Hypothalamus (tissue), 51 donors: Measurements from ENCODE around the gene WDFY1.
"Not testable (repeated sequence)": the region's sequence is repeated elsewhere in the genome, so short reads cannot be mapped to it uniquely, and the experiment has no call there.

Experiments used
- DNase-seq, 51 donors: peaks; one replicate each; lab custom pipeline; 2025; lab: John Stamatoyannopoulos, UW

Gene WDFY1

GRCh38 chr2:223900531-223900930, 44.6 kb downstream of the WDFY1 start:
- DNase-seq: no peak

DNA sequence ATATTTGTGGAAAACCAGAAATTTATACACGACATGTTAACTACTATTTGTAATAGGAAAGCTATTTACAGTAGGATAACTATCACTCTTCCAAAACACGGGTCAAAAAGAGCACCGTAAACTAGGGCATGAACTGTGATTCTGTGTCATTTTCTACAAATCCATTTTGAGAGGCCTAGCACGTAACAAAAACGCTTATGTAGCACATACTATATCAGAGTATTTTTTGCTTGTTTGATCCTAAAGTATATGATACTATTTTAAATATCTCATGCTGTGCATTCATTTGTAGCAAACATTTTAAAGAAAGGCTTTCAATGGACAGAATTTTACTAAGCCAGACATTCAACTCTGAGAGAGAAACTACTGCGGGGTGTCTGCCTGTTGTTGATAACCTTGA, 45.1 kb downstream of the WDFY1 start:
- DNase-seq: no peak

GRCh38 chr2:223897669-223898330, 47.3 kb downstream of the WDFY1 start:
- DNase-seq: no peak

DNA sequence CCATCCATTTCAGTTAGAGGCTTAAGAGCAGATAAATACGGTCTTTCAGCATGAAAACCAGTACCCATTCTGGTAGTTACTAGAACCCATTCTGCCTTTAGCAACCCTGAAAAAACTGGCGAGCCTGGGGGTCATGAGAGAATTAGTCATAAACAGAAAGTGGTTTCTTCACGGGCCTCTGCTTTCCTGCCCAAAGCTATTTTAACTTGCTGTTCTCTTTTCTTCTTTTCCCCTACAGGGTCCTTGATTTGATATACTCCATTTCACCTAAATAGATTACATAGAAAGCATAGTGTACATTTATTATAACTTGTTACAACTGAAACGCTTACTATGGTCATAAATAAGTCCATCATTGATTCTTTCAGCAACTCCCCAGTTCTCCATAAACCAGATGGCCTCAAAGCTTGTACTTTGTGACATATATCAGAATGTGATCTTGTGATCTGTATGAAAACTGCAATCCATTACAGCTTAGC, 48.3 kb downstream of the WDFY1 start:
- DNase-seq: no peak

DNA sequence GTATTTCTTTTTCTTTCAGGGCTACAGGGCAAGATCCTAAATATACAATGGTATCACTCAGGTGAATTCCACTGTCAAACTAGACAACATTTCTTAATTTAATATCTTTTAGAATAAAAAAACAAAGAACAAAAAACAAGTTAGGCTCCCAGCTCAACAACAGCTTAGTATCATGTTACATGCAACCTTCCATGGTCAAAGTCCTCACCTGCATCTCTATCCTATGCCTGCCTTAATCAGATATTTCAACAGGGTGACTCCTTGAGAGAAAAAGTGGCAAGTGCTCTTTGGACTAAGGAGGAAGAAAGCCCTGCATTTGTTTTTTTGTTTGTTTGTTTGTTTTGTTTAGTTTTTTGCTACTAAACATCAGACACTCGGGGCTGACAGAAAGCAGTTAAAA, 50.2 kb downstream of the WDFY1 start:
- DNase-seq: no peak

- no peak for DNase-seq
Observed at GRCh38 chr2:223894009-223894408, 51.1 kb downstream of the WDFY1 start.

- DNase-seq: no peak
Observed at GRCh38 chr2:223890721-223891120, 54.4 kb downstream of the WDFY1 start.

DNA sequence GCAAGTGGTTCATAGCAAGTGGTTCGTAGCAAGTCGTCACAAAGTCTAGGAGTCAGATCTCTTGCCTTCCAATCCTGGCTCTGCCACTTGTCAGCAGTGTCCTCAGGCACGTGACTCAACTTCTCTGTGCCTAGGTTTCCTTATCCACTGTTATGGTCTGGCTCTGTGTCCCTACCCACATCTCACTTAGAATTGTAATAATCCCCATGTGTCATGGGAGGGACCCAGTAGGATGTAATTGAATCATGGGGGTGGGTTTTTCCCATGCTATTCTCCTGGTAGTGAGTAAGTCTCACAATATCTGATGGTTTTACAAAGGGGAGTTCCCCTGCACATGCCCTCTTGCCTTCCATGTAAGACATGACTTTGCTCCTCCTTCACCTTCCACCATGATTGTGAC, 55.9 kb downstream of the WDFY1 start:
- DNase-seq: no peak

- no peak for DNase-seq
Observed at GRCh38 chr2:223888251-223888650, 56.9 kb downstream of the WDFY1 start.

GRCh38 chr2:223887127-223887526, 58.0 kb downstream of the WDFY1 start:
- DNase-seq: no peak

GRCh38 chr2:223886726-223887125, 58.4 kb downstream of the WDFY1 start:
- no peak for DNase-seq

DNA sequence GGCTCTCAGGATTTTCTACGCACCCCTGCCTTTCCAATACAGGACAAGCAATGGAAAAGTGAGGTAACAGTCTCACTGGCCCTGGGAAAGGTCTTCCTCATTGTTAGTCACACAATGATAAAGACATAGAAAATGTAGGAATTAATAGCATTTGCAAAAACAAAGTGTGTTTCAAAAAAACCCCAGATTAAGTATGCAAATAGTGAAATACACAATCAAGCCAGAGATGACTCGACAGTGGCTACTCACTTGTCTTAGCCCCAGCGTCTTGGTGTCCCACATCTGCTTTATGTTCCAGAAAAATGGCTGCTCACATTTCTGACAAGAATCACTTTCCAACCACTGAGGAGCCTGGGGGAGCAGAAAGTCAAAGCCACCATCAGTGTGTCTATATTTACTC, 60.7 kb downstream of the WDFY1 start:
- DNase-seq: no peak

DNA sequence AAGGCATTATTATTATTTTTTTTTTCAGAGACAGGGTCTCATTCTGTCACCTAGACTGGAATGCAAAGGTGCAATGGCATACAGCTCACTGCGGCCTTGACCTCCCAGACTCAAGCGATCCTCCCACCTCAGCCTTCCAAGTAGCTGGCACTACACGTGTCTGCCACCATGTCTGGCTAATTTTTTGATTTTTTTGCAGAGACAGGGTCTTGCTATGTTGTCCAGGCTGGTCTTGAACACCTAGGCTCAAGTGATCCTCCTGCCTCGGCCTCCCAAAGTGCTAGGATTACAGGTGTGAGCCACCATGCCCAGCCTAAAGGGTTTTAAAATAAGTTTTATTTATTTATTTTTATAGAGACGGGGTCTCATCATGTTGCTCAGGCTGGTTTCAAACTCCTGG, 62.4 kb downstream of the WDFY1 start:
- no peak for DNase-seq

DNA sequence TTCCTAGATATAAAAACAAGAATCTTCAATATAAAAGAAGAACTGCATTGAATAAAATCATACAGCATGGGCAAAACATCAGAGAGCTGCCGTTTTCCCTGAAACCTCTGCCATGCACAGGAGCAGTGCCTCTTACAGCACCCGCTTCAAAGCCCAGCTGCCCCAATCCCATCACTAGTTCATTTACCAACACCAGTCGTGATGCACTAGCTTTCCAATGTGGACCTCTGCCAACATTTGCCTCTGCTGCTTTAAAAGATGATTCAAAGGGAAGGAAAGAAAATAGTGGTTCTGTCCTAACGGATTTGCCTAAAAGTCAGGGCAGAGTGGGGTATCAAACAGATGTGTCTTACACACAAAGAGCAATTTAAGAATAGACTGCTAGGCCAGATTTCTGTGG, 64.3 kb downstream of the WDFY1 start:
- DNase-seq: peak in 9 of 51 donors; percentile 2 to 29 (median 9)

- no peak for DNase-seq
Observed at GRCh38 chr2:223877721-223878410, 67.3 kb downstream of the WDFY1 start.

DNA sequence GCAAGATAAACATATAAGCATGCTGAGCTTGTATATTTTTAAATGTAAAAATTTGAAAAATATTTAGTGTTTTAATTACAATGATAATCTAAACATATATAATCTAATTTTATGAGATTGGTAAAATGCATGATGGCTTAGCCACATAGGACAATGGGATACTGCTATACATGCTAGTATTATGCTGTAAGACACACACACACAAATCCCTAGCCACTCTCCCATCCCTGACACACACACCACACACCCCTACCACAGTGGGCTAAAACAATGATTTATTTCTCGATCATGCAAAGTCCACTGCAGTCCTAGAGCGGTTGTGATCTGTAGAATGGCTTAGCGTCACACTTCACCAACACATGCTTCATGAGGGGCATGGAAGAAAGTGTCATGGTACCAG, 71.5 kb downstream of the WDFY1 start:
- no peak for DNase-seq

DNA sequence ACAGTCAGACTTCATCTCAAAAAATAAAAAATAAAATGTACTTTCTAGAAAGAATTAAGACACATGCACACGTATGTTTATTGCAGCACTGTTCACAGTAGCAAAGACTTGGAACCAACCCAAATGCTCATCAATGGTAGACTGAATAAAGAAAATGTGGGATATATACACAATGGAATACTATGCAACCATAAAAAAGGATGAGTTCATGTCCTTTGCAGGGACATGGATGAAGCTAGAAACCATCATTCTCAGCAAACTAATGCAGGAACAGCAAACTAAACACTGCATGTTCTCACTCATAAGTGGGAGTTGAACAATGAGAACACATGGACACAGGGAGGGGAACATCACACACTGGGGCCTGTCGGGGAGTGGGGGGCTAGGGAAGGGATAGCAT, 72.4 kb downstream of the WDFY1 start:
- DNase-seq: not testable (repeated sequence)

- not testable (repeated sequence) for DNase-seq
Observed at GRCh38 chr2:223871661-223872060, 73.5 kb downstream of the WDFY1 start.

DNA sequence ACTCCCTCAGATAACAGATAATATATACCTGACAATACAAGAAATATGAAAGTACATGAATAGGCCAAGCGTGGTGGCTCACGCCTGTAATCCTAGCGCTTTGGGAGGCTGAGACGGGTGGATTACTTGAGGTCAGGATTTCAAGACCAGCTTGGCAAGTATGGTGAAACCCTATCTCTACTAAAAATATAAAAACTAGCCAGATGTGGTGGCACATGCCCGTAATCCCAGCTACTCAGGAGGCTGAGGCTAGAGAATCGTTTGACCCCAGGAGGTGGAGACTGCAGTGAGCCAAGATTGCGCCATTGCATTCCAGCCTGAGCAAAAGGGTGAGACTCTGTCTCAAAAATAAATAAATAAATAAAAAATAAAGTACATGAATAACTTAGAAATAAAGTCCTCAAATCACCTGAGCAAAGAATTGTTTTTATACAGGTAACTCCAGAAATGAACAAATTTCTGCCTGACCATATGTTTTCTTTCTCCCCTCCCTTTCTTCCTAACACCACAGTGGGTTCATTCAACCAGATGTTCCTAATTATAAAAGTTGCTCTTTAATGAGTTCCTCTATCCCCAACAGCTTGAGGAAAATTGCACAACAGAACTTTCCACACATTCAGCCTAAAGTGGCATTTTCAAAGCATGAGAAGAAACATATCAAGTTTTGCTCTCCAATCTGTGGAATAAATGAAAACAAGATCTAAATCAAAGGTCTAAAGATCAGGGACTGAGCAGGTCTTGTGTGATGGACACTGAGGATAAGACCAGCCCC, 74.1 kb downstream of the WDFY1 start:
- no peak for DNase-seq

DNA sequence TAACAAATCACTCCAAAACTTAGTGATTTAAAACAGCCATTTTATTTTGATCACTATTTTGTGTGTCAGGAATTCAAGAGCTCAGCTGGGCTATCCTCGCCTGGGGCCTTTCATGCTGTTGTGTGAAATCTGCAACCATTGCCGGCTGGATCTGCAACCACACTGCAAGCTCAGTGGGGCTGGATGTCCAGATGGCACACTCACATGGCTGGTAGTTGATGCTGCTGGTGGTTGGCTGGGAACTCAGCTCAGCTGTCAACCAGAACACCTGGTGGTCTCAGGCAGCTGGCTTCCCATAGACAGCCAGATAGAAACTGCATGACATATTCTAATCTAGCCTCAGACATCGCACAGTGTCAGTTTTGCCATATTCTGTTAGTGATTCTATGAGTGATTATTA, 77.1 kb downstream of the WDFY1 start:
- DNase-seq: peak in 1 of 51 donors; percentile 4

DNA sequence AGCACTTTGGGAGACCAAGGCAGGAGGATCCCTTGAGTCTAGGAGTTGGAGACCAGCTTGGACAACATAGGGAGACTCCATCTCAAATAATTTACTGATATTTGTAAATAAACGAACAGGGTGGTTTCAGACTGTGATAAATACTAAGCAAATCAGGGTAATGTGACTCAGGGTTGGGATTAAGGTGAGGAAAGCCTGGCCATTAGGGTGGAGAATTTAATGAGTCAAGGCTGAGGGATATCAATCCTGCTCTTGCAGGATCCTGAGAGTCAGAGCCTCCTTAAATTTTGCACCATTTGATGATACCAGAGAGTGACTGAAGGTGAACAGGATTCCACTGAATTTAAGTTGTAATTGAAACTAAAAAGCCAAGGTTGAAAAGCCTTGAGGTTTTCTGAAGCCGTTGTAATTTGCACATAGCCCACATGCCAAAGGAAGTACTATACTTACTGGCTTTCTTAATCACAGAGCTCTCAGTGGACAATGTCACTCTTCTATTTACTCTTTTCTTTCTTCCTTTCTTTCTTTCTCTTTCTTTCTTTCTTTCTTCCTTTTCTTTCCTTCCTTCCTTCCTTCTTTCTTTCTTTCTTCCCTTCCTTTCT, 79.1 kb downstream of the WDFY1 start:
- DNase-seq: no peak
